HG02840 (cell line): ENCODE measurements around the gene PEX7.
"Not testable (repeated sequence)": the region's sequence is repeated elsewhere in the genome, so short reads cannot be mapped to it uniquely, and the experiment has no call there.

Experiments
- ATAC-seq: cut with Tn5 transposase; IDR thresholded peaks from one replicate; pipeline ENCODE4 v1.9.1; 2021; ENCODE audit warnings: mild to moderate bottlenecking, moderate library complexity, moderate number of reproducible peaks; ENCODE audit not compliant: unreplicated experiment, low FRiP score

PEX7 gene

GRCh38 chr6:136890194-136890839, 67.9 kb downstream of the PEX7 start:
- ATAC-seq, result no peak

GRCh38 chr6:136890986-136891385, 68.6 kb downstream of the PEX7 start:
- ATAC-seq, result no peak

DNA sequence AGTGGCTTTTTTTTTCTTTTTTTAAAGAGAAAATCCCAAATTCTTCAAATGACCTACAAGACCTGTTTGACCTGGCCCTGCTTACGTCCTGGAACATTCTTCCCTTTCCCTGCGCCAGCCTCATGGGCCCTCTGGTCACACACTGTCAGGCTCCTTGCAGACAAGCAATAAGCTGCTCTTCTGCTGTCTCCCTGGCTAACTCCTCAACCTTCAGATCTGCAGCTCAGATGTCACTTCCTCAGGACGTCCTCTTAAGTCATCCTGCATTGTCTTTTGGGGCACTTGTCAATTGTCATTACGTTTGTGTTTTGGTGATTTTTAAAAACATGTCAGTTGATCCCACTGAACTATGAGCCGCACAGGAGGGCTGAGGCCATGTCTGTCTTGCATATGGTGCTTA, 70.8 kb downstream of the PEX7 start:
- ATAC-seq, result no peak

- ATAC-seq, result no peak
Measured at GRCh38 chr6:136895901-136896300, 73.5 kb downstream of the PEX7 start.

DNA sequence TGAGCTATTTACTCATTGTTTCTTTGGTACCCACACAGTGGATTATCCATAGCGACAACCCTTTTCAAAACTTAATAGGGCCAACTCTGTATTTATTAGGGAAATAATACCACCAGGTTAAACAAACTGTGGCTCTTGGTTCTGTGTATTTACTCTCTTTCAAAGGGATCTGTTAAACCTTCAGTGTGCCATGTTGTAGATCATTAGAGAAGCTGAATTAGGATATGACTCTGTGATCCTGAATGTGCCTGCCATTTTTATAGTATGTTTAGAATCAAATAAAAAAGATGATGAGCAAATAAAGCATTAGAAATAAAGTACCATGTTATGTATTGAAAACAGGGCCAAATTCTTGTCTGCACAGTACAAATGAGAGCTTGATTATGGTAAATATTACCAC, 74.7 kb downstream of the PEX7 start:
- no peak for ATAC-seq

DNA sequence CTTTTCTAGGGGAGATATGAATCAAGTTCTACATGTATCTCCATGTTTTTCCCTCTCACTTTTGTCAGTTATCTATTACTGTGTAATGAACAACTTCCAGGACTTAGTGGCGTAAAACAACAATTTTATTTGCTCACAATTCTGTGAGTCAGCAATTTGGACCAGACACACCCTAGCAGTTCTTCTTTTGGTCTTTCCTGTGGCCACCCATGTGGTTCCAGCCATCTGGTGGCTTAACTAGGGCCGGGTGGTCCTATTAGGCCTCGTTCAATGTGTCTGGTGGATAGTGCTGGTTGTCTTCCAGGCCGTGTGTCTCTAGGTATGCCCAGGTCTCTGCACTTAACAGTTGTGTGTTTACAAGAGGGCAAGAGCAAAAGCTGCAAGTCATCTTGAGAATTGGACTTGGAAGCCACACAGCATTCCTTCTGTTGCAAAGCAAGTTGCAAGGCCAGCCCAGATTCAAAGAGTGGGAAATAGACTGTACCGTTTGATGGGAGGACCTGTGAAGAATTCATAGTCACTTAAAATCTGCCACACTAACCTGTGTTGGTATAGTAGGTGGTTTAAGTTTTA, 78.9 kb downstream of the PEX7 start:
- no peak for ATAC-seq

- ATAC-seq, result not testable (repeated sequence)
Measured at GRCh38 chr6:136904477-136904876, 82.1 kb downstream of the PEX7 start.

DNA sequence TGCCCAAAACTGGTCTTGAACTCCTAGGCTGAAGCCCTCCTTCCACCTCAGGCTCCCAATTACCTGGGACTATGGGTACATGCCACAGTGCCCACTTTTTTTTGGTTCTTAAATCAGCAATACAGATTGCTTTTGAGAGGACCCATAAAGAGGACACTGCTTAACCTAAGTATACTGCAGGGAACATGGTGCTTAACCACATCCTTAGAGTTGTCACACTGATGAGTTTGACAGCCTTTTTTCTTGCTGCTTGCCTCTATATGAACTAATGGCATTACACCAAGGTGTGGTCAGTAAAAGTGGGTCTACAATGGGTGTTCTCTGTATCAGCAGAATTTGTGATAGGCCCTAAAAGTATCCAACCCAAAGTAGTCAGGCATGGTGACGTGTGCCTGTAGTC, 92.6 kb downstream of the PEX7 start:
- ATAC-seq, result no peak

- no peak for ATAC-seq
Measured at GRCh38 chr6:136918706-136919105, 96.3 kb downstream of the PEX7 start.

- no peak for ATAC-seq
Measured at GRCh38 chr6:136920216-136920615, 97.8 kb downstream of the PEX7 start.

DNA sequence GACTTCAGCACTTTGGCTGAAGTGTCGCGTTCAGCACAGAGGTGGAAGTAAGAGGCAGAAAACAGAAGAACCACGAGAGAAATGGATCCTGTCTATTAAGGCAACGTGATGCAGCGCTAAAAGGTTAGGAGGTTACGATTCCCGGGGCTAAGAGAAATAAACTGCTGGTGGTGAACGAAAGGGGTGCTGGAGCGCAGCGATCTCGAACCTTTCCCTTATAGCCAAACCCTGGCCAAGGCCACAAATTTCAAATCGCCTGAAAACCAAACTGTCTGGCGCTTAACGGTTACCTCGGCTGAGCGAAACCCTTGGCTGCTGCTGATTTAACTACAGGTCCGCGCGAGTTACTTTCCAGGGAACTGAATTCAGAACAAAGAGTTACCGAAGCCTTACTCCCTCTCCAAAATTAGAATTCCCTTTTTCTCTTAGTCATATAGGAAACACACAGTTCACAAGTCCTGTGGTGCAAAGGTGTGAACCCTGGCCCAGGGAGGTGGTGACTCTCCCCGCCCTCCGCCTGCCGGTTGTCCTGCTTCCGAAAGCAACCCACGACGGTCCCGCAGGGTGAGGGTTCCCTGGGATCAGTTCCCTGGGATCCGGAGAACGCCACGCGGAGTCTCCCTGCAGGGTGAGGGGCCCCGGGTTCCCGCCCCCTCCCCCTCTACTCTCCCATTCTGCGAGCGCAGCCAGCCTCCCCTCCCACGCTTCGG, 98.4 kb downstream of the PEX7 start:
- ATAC-seq, result no peak

GRCh38 chr6:136921381-136921935, 99.1 kb downstream of the PEX7 start:
- ATAC-seq, result no peak

- ATAC-seq, result no peak
Measured at GRCh38 chr6:136921936-136922684, 99.7 kb downstream of the PEX7 start, which contains the start of gene SLC35D3. Gene SLC35D3 (plus strand): TSS chr6:136922301. CDS start chr6:136922429, 128 bp downstream.

DNA sequence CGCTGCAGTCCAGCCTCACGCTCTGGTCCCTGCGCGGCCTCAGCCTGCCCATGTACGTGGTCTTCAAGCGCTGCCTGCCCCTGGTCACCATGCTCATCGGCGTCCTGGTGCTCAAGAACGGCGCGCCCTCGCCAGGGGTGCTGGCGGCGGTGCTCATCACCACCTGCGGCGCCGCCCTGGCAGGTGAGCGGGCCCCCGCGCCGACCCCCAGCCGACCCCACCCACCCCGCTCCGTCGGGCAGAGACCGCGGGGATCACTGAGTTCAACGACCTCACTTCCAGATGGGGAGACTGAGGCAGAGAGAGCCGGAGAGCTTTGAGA, 100.3 kb downstream of the PEX7 start:
- ATAC-seq, result no peak

DNA sequence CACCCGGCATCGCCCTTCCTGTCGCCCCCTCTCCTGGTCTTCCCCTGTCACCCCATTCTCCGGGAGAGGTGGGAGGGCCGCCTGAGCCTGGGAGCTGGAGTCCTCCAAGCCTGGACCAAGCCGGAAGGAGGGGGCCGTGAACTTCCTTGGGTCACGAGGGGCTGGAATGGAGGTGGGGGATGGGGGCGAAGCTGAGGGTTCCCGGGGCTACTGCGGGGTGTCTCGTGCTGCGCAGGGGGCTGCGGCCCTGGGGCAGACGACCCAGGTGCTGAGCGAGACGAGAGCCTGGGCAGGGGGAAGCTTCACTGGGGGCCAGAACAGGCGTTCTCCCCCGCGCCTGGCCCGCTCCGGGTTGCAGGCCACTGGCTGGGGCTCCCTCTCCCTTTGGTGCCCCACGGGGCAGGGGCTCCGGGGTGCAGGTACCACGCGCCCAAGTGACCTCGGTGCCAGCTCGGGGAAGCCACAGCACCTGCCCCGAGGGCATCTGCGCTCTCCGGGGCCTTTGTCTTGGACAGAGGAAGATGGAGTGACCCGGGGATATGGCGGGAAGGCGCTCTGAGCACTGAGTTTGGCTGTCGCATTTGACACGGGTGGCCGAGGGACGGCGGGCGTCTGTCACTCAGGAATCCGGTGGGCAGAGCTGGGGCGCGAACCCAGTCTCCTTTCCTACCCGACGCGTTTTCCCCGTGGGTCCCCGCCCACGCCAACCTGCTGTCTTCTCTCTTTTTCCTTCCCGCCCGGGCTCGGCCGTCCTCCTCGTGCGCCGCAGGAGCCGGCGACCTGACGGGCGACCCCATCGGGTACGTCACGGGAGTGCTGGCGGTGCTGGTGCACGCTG, 100.9 kb downstream of the PEX7 start:
- ATAC-seq, result no peak

- ATAC-seq, result no peak
Measured at GRCh38 chr6:136923954-136924673, 101.7 kb downstream of the PEX7 start.

DNA sequence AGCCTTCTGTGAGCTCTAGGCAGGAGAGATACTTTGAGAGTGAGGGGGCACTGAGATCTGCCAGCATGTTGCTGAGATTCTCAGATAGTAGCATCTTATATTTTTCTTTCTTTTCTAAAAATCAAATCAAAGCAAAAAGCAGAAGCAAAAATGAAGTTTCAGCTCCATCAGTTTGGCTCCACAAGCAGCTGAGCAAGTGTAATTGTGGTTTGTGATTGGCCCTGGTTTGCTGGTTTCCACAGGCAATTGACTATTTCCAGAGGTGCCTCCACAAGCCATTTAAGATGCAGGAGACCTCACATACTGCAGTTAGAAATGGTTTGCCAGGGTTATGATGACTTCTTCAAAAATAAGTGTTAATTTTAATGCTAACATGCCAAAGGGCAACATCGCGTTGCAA, 104.0 kb downstream of the PEX7 start:
- ATAC-seq, result no peak

DNA sequence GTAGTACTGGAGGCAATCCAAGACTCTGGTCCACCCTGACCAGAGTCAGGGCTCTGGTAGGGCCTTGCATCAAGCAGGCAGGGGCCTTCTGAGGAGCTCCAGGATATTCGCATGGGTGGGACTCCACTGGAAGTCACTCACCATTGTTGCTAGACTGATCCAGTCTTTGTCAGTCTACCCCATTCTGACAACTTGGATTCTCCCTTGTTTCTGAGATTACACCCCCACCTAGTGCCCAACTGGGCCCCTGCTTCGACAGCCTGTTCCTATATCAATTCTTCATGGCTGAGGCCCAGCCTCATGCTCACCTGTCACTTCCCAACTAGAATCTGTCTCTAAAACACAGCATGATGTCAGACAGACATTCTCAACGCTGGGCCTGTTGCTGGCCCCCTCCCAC, 104.9 kb downstream of the PEX7 start:
- no peak for ATAC-seq

DNA sequence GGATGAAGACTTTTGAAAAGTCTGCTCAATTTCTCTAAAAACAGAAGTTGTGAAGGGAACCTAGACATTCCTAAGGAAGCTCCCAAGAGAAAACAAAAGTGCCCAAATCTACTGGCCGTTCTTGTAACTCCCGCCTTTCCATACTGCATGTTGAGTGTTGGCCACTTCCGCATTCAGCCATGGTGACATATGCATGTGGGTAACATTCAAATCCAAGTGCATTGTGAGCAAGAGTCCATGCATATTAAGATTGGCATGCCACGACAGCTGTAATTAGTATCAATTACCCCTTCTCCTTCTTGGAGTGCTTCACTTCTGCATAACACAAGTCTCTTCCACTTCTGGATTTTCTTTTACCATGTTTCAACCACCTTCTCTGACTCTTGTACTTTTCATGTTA, 108.1 kb downstream of the PEX7 start:
- ATAC-seq, result no peak

DNA sequence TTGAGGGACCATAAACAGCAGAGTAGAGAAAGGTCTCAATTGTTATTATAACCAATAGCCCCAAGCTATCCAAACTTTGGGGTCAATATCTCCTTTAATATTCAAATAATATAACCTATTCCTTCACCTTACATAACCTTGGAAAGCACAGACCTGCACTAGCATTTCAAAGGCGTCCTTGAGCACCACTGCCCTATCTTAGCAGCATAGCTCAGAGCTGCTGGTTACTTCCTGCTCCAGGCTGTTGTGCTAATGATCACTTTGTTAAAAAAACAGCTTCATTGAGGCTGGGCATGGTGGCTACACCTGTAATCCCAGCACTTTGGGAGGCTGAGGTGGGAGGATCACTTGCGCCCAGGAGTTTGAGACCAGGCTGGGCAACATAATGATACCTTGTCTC, 110.2 kb downstream of the PEX7 start:
- ATAC-seq, result no peak
